ENCODE results near the gene PLAAT5.

GRCh38 chr11:63535734-63536133, 44.8 kb upstream of the PLAAT5 start:
- no peak for TF ChIP-seq CTCF (IDR thresholded peaks at IDR 0.05)
- TF ChIP-seq POLR2A (IDR thresholded peaks at IDR 0.05): no peak

Measured in right lobe of liver (tissue), 4 donors.